ENCODE data around the gene HLA-DRB1. TPM values are rescaled to one million over a fixed set of nuclear protein-coding genes. Genes with fewer than 3 reads are reported as not detected.
A peak's percentile ranks its signal among the peaks of the same experiment; 100 is the strongest.

HLA-DRB1 gene
- total RNA-seq, 1 donor from 2014 or later, result 0.93 TPM

DNA sequence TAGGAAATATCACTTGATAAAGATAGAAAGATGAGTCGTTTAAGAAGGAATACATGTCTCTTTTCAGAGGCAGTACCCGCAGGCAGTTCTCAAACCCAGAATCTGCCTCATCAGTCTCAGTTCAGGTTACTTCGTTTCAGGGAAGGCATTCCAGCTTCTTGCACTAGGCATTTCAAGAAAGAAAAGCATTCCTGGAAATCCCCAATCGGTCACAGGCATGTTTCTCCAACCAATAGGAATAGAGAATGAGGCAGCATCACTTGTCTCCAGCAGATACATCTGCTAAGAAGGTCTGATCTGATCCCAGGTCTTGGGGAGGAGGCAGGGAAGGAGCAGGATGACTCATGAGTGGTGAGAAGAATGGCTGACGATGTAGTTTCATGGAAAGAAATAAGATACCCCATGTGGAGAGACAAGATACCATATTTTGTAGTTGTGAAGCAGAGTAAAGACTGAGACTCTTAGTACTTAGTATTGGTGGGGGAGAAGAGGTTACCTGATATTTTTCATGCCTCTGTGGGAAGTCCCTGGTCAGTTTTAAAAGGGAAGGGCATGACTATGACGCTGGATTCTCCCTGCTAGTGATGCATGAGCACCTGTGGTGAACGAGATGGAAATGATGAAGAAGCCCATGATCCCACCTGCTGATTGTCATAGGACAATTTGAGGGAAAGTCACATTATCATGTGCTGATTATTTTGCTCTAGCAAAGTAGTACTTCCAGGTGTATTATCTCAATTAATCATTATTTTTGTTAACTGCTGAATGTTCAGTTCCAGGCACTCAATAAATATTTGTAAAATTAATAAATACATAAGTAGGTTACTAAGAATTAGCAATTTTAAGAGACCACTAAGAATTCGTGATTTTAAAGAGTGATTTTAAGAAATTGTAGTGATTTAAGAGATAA is 20.3 kb upstream of the HLA-DRB1 start:
- Histone ChIP-seq H3K4me1 (ENCODE audit: insufficient read depth, low read length) (no peaks in the 10 kb centered on the region), H4K20me1 (ENCODE audit: insufficient read depth, low read length) (no peaks in the 10 kb centered on the region), H3K4me2 (ENCODE audit: low read length) (peak overlapping the region; percentile 74), H2AFZ (ENCODE audit: low read depth, low read length) (no peak overlapping the region), H3K4me3 (ENCODE audit: insufficient read depth, low read depth, low read length) (peak overlapping the region; percentile 34), H3K9ac (ENCODE audit: low read length) (no peak overlapping the region), H3K9me3 (ENCODE audit: insufficient read depth, low read depth, low read length) (no peaks in the 10 kb centered on the region), H3K27me3 (ENCODE audit: insufficient read depth, low read length) (peaks cover 2% of the 10 kb centered on the region), H3K36me3 (ENCODE audit: insufficient read depth, low read length) (no peaks in the 10 kb centered on the region), H3K27ac (ENCODE audit: low read depth, low read length) (no peak overlapping the region), H3K79me2 (ENCODE audit: insufficient read depth, low read length) (no peaks in the 10 kb centered on the region)
- FAIRE-seq (peak; percentile 17), DNase-seq (ENCODE audit: low read depth) (peak; percentile 78)
- peaks cover 5% of the 10 kb centered on the region for H3K27me3 Mint-ChIP-seq (ENCODE audit: low read depth, unreplicated experiment)
- no peaks in the 10 kb centered on the region for H3K36me3 Mint-ChIP-seq (ENCODE audit: low read depth, unreplicated experiment)
- no peak for TF ChIP-seq EZH2 (IDR thresholded peaks at IDR 0.05; ENCODE audit: insufficient read depth, low read length)
- TF ChIP-seq, protein P1, sequence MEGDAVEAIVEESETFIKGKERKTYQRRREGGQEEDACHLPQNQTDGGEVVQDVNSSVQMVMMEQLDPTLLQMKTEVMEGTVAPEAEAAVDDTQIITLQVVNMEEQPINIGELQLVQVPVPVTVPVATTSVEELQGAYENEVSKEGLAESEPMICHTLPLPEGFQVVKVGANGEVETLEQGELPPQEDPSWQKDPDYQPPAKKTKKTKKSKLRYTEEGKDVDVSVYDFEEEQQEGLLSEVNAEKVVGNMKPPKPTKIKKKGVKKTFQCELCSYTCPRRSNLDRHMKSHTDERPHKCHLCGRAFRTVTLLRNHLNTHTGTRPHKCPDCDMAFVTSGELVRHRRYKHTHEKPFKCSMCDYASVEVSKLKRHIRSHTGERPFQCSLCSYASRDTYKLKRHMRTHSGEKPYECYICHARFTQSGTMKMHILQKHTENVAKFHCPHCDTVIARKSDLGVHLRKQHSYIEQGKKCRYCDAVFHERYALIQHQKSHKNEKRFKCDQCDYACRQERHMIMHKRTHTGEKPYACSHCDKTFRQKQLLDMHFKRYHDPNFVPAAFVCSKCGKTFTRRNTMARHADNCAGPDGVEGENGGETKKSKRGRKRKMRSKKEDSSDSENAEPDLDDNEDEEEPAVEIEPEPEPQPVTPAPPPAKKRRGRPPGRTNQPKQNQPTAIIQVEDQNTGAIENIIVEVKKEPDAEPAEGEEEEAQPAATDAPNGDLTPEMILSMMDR (IDR thresholded peaks at IDR 0.05; ENCODE audit: insufficient read depth, low read depth, low read length), result no peak
- H3K27ac Mint-ChIP-seq (ENCODE audit: unreplicated experiment), result no peak overlapping the region
- no peak overlapping the region for H3K4me3 Mint-ChIP-seq (ENCODE audit: unreplicated experiment)
- H3K4me1 Mint-ChIP-seq (ENCODE audit: low read depth, unreplicated experiment), result peaks cover 2% of the 10 kb centered on the region
- peaks cover 2% of the 10 kb centered on the region for H3K9me3 Mint-ChIP-seq (ENCODE audit: unreplicated experiment)

- H3K9ac ChIP-seq (ENCODE audit: low read length), result no peak overlapping the region
- no peaks in the 10 kb centered on the region for H4K20me1 ChIP-seq (ENCODE audit: insufficient read depth, low read length)
- no peaks in the 10 kb centered on the region for H3K36me3 ChIP-seq (ENCODE audit: insufficient read depth, low read length)
- H3K27me3 ChIP-seq (ENCODE audit: insufficient read depth, low read length), result peaks cover 2% of the 10 kb centered on the region
- H3K4me3 Mint-ChIP-seq (ENCODE audit: unreplicated experiment), result no peak overlapping the region
- H3K4me1 Mint-ChIP-seq (ENCODE audit: low read depth, unreplicated experiment), result peaks cover 2% of the 10 kb centered on the region
- H3K27ac ChIP-seq (ENCODE audit: low read depth, low read length), result no peak overlapping the region
- no peaks in the 10 kb centered on the region for H3K9me3 ChIP-seq (ENCODE audit: insufficient read depth, low read depth, low read length)
- no peak for FAIRE-seq
- peaks cover 5% of the 10 kb centered on the region for H3K27me3 Mint-ChIP-seq (ENCODE audit: low read depth, unreplicated experiment)
- no peak overlapping the region for H2AFZ ChIP-seq (ENCODE audit: low read depth, low read length)
- no peak for DNase-seq (ENCODE audit: low read depth)
- no peaks in the 10 kb centered on the region for H3K79me2 ChIP-seq (ENCODE audit: insufficient read depth, low read length)
- H3K27ac Mint-ChIP-seq (ENCODE audit: unreplicated experiment), result no peak overlapping the region
- no peaks in the 10 kb centered on the region for H3K4me1 ChIP-seq (ENCODE audit: insufficient read depth, low read length)
- no peak overlapping the region for H3K4me3 ChIP-seq (ENCODE audit: insufficient read depth, low read depth, low read length)
- TF ChIP-seq, protein P1 (IDR thresholded peaks at IDR 0.05; ENCODE audit: insufficient read depth, low read depth, low read length), result no peak
- no peak for TF ChIP-seq EZH2 (IDR thresholded peaks at IDR 0.05; ENCODE audit: insufficient read depth, low read length)
- H3K9me3 Mint-ChIP-seq (ENCODE audit: unreplicated experiment), result peaks cover 2% of the 10 kb centered on the region
- H3K4me2 ChIP-seq (ENCODE audit: low read length), result no peak overlapping the region
- no peaks in the 10 kb centered on the region for H3K36me3 Mint-ChIP-seq (ENCODE audit: low read depth, unreplicated experiment)
Measured at GRCh38 chr6:32609391-32609730, 19.7 kb upstream of the HLA-DRB1 start.

GRCh38 chr6:32608362-32608761 is 18.7 kb upstream of the HLA-DRB1 start:
- Mint-ChIP-seq H3K9me3 (ENCODE audit: unreplicated experiment) (peaks cover 2% of the 10 kb centered on the region), H3K27ac (ENCODE audit: unreplicated experiment) (no peak overlapping the region), H3K4me3 (ENCODE audit: unreplicated experiment) (no peak overlapping the region), H3K27me3 (ENCODE audit: low read depth, unreplicated experiment) (peaks cover 5% of the 10 kb centered on the region), H3K4me1 (ENCODE audit: low read depth, unreplicated experiment) (peaks cover 2% of the 10 kb centered on the region), H3K36me3 (ENCODE audit: low read depth, unreplicated experiment) (no peaks in the 10 kb centered on the region)
- no peak overlapping the region for H3K27ac ChIP-seq (ENCODE audit: low read depth, low read length)
- no peak for DNase-seq (ENCODE audit: low read depth)
- H3K9me3 ChIP-seq (ENCODE audit: insufficient read depth, low read depth, low read length), result no peaks in the 10 kb centered on the region
- no peak for FAIRE-seq
- H2AFZ ChIP-seq (ENCODE audit: low read depth, low read length), result no peak overlapping the region
- no peak overlapping the region for H3K9ac ChIP-seq (ENCODE audit: low read length)
- no peaks in the 10 kb centered on the region for H3K27me3 ChIP-seq (ENCODE audit: insufficient read depth, low read length)
- H3K4me1 ChIP-seq (ENCODE audit: insufficient read depth, low read length), result no peaks in the 10 kb centered on the region
- H3K36me3 ChIP-seq (ENCODE audit: insufficient read depth, low read length), result no peaks in the 10 kb centered on the region
- no peaks in the 10 kb centered on the region for H4K20me1 ChIP-seq (ENCODE audit: insufficient read depth, low read length)
- H3K4me3 ChIP-seq (ENCODE audit: insufficient read depth, low read depth, low read length), result no peak overlapping the region
- H3K4me2 ChIP-seq (ENCODE audit: low read length), result no peak overlapping the region
- H3K79me2 ChIP-seq (ENCODE audit: insufficient read depth, low read length), result no peaks in the 10 kb centered on the region
- TF ChIP-seq, protein P1 (IDR thresholded peaks at IDR 0.05; ENCODE audit: insufficient read depth, low read depth, low read length), result no peak
- no peak for TF ChIP-seq EZH2 (IDR thresholded peaks at IDR 0.05; ENCODE audit: insufficient read depth, low read length)

Data from astrocyte (in vitro differentiated cells and primary cell).